Measurements from ENCODE around the gene CD48. TPM values are rescaled to one million over a fixed set of nuclear protein-coding genes. Genes with fewer than 3 reads are reported as not detected.

The CD48 gene
- total RNA-seq, 1 experiment from 2014 or later, result not detected

DNA sequence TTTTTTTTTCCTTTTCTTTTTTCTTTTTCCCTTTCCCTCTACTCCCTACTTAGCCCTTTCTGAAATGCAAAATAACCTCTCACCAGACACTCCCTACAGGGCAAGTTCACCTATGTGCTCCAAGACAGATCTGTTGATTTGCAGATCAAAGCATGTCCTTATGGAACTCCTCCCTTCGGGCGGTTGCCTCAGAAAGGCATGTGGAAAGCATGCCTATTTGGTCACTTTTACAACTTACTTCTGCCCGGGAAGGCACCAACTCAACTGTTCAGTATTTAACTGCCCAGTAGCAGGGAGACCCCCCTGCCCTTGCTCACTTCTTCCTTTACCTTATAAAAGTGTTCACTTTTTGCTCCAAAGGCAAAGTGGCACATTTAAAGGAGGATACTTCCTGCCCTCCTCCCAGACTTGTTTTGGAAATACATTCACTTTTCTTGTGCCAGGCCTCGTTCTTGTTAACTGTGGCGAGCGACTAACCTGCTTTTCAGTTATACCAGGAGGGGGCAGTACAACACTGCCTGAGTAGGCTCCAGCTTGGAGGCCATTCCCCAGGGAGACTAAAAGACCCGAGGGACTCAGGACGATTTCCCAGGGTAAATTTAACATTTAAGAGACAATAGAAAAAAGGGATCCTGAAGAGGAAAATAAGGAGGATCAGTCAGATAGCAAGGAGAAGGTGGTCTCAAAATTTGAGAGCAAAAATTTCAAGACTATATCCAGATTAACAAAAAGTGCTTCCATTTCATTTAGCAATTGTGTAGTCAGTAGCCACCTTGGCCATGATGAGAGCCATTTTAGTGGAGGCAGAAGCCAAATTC lies 15.1 kb upstream of the CD48 start:
- Histone ChIP-seq H3K27me3 (replicated peaks; ENCODE audit: control insufficient read depth, insufficient read depth, low read length) (no peaks in the 10 kb centered on the region), H3K9me3 (no peaks in the 10 kb centered on the region), H3K4me3 (ENCODE audit: low read depth, low read length) (no peak overlapping the region), H3K4me1 (peaks cover 12% of the 10 kb centered on the region), H3K36me3 (ENCODE audit: control insufficient read depth, insufficient read depth, low read length) (no peaks in the 10 kb centered on the region)
- intact Hi-C loops (cut with micrococcal nuclease; ENCODE audit: unreplicated experiment), result loop anchor here (1.0 to 2.0 kb wide), 5 partner anchors 42 to 264 kb away; no protein-coding TSS in a partner anchor
- no peaks in the 10 kb centered on the region for H3K36me3 Mint-ChIP-seq (ENCODE audit: insufficient read depth, unreplicated experiment)
- H3K9me3 Mint-ChIP-seq (ENCODE audit: unreplicated experiment), result no peaks in the 10 kb centered on the region
- no peak overlapping the region for H3K4me3 Mint-ChIP-seq (ENCODE audit: unreplicated experiment)
- TF ChIP-seq, protein P1, sequence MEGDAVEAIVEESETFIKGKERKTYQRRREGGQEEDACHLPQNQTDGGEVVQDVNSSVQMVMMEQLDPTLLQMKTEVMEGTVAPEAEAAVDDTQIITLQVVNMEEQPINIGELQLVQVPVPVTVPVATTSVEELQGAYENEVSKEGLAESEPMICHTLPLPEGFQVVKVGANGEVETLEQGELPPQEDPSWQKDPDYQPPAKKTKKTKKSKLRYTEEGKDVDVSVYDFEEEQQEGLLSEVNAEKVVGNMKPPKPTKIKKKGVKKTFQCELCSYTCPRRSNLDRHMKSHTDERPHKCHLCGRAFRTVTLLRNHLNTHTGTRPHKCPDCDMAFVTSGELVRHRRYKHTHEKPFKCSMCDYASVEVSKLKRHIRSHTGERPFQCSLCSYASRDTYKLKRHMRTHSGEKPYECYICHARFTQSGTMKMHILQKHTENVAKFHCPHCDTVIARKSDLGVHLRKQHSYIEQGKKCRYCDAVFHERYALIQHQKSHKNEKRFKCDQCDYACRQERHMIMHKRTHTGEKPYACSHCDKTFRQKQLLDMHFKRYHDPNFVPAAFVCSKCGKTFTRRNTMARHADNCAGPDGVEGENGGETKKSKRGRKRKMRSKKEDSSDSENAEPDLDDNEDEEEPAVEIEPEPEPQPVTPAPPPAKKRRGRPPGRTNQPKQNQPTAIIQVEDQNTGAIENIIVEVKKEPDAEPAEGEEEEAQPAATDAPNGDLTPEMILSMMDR (IDR thresholded peaks at IDR 0.05; ENCODE audit: insufficient read depth in 1 of 2, low read depth in 1 of 2, low read length in 1 of 2, severe bottlenecking in 1 of 2, unreplicated experiment in 1 of 2), result peak; percentile 74 to 79
- BruUV-seq (replicated peaks), result no TSS peak
- no peak overlapping the region for H3K27ac Mint-ChIP-seq (ENCODE audit: unreplicated experiment)
- CTCF ChIA-PET, result interaction anchor here (1.0 to 1.1 kb wide), 2 partner anchors 105 to 225 kb away, joined by 4 read pairs; no protein-coding TSS in a partner anchor
- DNase-seq, result peak; percentile 73
- H3K4me1 Mint-ChIP-seq (ENCODE audit: low read depth, unreplicated experiment), result no peaks in the 10 kb centered on the region
- POLR2A ChIA-PET, result no interaction called here
- H3K27me3 Mint-ChIP-seq (ENCODE audit: insufficient read depth, unreplicated experiment), result no peaks in the 10 kb centered on the region

DNA sequence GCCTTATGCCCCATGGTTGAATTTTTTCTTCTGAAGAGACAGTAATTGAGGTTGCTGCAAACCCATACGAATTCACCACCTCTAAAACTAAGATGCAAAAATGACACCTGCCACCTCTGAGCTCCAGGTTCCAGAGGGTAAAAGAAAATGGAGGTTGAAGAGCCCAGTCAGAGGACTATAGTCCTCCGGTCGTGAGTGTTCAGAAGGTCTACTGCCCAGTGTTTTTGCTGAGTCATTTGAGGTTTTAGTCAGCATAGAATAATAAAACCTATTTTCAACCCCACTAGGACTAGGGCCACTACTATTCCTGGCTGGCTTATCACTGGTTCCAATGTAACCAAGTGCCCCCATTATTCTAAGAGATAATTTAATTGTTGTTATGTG lies 14.5 kb upstream of the CD48 start:
- Histone ChIP-seq H3K4me1 (peaks cover 12% of the 10 kb centered on the region), H3K27me3 (replicated peaks; ENCODE audit: control insufficient read depth, insufficient read depth, low read length) (no peaks in the 10 kb centered on the region), H3K36me3 (ENCODE audit: control insufficient read depth, insufficient read depth, low read length) (no peaks in the 10 kb centered on the region), H3K9me3 (no peaks in the 10 kb centered on the region), H3K4me3 (ENCODE audit: low read depth, low read length) (no peak overlapping the region)
- H3K27ac Mint-ChIP-seq (ENCODE audit: unreplicated experiment), result no peak overlapping the region
- no peaks in the 10 kb centered on the region for H3K36me3 Mint-ChIP-seq (ENCODE audit: insufficient read depth, unreplicated experiment)
- no peak for DNase-seq
- TF ChIP-seq, protein P1 (IDR thresholded peaks at IDR 0.05; ENCODE audit: insufficient read depth in 1 of 2, low read depth in 1 of 2, low read length in 1 of 2, severe bottlenecking in 1 of 2, unreplicated experiment in 1 of 2), result no peak
- ChIA-PET CTCF (interaction anchor here (1.1 kb wide), 1 partner anchor 105 kb away, joined by 4 read pairs; no protein-coding TSS in a partner anchor), POLR2A (no interaction called here)
- intact Hi-C loops (cut with micrococcal nuclease; ENCODE audit: unreplicated experiment), result loop anchor here (1.0 to 2.0 kb wide), 4 partner anchors 42 to 265 kb away; no protein-coding TSS in a partner anchor
- no peak overlapping the region for H3K4me3 Mint-ChIP-seq (ENCODE audit: unreplicated experiment)
- H3K27me3 Mint-ChIP-seq (ENCODE audit: insufficient read depth, unreplicated experiment), result no peaks in the 10 kb centered on the region
- BruUV-seq (replicated peaks), result no TSS peak
- no peaks in the 10 kb centered on the region for H3K4me1 Mint-ChIP-seq (ENCODE audit: low read depth, unreplicated experiment)
- no peaks in the 10 kb centered on the region for H3K9me3 Mint-ChIP-seq (ENCODE audit: unreplicated experiment)

DNA sequence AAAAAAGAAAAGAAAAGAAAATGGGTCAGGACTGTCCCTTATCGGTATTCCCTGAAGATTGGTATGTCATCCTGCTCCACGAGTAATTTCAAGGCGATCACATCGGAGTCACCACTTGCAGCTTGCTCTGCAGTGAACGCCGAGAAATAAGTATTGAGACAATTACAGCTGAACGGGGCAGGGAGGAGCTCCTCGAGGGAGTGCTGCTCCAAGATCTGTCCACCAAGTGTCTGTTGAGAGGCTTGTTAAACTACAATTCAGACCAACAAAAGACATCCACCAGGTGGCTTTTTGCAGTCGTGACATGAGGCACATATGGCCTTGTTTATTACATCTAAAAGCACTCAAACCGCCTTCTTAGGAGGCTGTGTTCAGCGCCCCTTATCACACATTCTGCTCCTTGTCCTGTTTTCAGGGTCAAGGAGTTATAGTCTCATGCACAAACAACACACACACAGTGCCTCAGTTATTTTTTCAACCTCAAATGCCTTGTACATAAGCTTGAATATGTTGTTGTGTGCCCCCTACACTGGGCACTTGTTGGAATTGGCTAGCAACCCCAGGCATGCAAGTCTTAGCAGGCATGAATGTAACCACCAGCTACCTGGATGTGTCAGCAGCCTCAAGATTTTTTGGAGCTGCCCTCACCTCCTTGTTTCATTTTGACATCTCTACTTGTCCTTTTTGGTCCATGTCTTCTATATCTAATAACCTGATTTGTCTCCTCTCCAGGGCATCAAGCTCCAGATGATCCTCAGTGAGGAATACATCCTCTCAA lies 13.0 kb upstream of the CD48 start:
- intact Hi-C loops (cut with micrococcal nuclease; ENCODE audit: unreplicated experiment), result no loop called here
- CTCF ChIA-PET, result interaction anchor here (0.6 to 1.3 kb wide), 3 partner anchors 9 to 230 kb away, joined by 3 to 4 read pairs (median 3); partner anchors contain the start of gene ITLN2
- no peak overlapping the region for H3K4me3 Mint-ChIP-seq (ENCODE audit: unreplicated experiment)
- Histone ChIP-seq H3K4me3 (ENCODE audit: low read depth, low read length) (no peak overlapping the region), H3K36me3 (ENCODE audit: control insufficient read depth, insufficient read depth, low read length) (no peaks in the 10 kb centered on the region), H3K9me3 (no peaks in the 10 kb centered on the region), H3K4me1 (peaks cover 19% of the 10 kb centered on the region), H3K27me3 (replicated peaks; ENCODE audit: control insufficient read depth, insufficient read depth, low read length) (no peaks in the 10 kb centered on the region)
- H3K27ac Mint-ChIP-seq (ENCODE audit: unreplicated experiment), result no peak overlapping the region
- TF ChIP-seq, protein P1 (IDR thresholded peaks at IDR 0.05; ENCODE audit: insufficient read depth in 1 of 2, low read depth in 1 of 2, low read length in 1 of 2, severe bottlenecking in 1 of 2, unreplicated experiment in 1 of 2), result no peak
- no peaks in the 10 kb centered on the region for H3K9me3 Mint-ChIP-seq (ENCODE audit: unreplicated experiment)
- no peak for DNase-seq
- H3K36me3 Mint-ChIP-seq (ENCODE audit: insufficient read depth, unreplicated experiment), result no peaks in the 10 kb centered on the region
- no peaks in the 10 kb centered on the region for H3K4me1 Mint-ChIP-seq (ENCODE audit: low read depth, unreplicated experiment)
- no TSS peak for BruUV-seq (replicated peaks)
- POLR2A ChIA-PET, result no interaction called here
- H3K27me3 Mint-ChIP-seq (ENCODE audit: insufficient read depth, unreplicated experiment), result no peaks in the 10 kb centered on the region
